Measurements from ENCODE around the gene ADGRA1. TPM values are rescaled to one million over a fixed set of nuclear protein-coding genes. Genes with fewer than 3 reads are reported as not detected.

ADGRA1 gene
- polyA plus RNA-seq, 1 donor = 4.0 TPM

DNA sequence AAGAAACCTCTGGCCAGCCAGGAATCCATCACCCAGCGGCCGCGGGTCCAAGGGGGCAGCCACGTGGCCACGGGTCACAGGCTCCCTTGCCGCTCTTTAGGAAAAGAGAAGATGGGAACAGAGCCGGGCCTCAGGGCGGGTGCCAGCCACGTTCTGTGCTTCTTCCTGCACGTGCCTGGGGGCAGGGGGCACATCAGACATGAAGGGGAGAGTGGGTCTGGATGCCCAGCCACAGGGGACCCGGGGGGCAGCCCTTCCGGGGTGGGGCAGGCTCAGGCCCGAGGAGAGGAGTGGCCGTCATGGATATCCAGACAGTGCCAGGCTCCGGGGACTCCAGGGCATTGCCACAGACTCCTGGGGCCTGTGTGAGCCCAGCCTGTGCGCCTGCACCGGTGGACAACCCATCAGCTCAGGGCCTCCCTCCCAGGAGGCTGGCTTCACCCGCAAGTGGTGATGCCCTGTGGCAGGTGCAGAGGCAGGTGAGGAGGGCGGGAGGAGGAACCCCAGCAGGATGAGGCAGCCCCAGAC is 31.0 kb upstream of the ADGRA1 start:
- DNase-seq = no peak

DNA sequence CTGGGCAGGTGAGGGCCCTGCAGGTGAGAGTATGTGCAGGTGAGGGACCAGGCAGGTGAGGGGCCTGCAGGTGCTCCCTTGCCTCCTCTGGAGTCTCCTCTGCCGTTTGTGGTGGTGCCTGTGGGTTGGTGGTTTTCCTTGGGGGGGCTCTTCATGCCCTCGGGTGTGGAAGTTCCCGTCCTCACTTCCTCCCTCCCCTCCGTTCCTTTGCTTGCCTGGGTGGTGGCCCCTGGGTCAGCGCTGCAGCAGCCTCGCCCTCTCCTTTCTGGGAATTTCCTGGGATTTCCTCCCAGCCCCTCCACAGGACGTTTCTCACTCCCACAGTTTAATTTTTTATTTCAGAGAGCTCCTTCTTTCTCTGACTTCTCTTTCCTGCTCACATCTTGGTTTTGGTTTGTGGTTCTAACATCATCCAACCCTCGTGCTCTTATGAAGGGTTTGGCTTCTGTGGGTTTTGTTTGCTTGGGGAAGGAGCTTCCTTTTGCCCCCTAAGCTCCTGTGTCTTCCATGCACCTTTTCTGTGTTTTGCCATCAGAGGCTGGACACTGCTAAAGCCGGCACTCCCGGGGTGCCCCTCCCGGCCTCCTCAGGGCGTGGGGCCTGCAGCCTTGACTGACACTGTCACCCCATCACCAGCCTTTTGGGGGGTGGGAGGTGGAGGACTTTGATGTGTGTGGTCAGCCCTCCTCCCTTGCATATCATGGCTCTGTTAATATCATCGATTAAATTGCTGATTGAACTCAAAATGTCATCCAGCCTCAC is 29.2 kb upstream of the ADGRA1 start:
- no peak for DNase-seq

DNA sequence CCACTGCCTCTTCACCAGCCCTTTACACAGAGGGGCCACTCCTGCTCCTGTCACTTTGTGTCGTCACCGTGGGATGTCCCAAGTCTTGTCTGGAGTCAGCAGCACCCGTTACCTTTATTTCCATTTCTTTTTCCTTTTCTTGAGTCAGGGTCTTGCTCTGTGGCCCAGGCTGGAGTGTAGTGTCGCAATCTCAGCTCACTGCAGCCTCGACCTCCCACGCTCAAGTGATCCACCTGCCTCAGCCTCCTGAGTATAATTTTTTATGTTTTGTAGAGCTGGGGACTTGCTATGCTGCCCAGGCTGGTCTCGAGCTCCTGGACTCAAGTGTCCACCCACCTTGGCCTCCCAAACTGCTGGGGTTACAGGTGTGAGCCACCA is 28.6 kb upstream of the ADGRA1 start:
- no peak for DNase-seq

- DNase-seq = no peak
Measured at GRCh38 chr10:133059571-133059970, 28.2 kb upstream of the ADGRA1 start.

- no peak for DNase-seq
Measured at GRCh38 chr10:133060022-133060421, 27.7 kb upstream of the ADGRA1 start.

GRCh38 chr10:133060466-133060865 is 27.3 kb upstream of the ADGRA1 start:
- DNase-seq = no peak

GRCh38 chr10:133060881-133061280 is 26.8 kb upstream of the ADGRA1 start:
- DNase-seq = no peak

GRCh38 chr10:133061296-133062038 is 26.3 kb upstream of the ADGRA1 start:
- DNase-seq = no peak

DNA sequence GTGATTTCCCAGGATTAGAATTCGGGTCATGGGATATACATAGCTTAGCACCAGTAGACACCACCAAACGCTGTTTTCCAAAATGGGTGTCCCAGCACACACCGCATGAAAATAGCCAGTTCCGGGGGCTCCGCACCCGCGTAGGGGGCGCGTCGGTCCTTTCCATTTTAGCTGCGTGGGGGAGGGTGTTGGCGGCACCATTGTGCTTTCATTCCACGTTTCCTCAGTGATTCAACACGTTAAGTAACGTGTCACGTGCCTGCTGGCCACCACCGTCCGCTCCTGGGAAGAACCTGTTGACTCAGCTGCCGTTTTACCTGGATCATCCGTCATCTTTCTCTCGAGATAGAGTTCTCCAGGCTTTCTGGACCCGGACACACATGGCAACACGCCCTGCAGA is 25.6 kb upstream of the ADGRA1 start:
- no peak for DNase-seq

- no peak for DNase-seq
Measured at GRCh38 chr10:133062635-133063034, 25.1 kb upstream of the ADGRA1 start.

DNA sequence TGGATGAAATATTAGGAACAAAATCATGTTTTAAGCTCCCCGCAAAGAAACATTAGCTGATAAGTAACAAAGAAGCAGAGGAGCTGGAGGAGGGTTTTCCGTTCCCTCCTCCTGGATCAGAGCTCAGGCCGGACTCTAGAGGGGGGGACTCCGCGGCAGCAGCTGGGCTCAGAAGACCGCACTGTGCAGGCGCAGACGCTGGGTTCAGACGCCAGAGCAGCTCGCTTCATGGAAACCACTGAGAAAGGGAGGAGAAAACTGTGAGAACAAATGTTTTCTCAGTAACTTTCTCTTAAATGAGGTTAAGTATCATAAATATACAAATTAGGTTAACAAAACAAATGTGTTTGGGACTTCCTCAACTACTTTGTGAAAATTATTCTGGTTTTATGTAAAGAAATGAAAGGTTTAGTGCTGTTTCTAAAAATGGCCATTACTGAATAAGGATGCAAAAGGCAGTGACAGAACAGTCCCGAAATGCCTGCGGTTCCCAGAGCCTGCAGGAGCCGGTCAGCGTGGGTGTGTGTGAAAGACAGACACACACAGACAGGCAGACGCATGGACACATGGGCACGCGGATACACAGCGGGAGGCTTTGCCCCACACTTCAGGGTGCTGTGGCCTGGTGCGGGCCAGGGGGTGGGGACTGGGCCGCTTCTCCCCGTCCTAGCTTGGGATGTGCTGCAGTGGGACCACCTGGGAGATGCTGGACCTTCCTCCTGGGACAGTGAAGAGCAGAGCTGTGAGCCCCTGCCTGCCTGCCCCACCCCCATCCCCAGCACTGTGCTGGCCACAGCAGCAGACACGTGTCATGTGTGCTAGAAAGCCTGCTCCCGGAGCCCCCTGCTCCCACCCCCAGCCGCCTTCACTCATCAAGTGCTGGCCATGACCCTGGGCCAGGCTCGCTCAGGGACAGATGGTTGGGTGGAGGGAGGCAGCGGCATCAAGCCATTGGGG is 20.3 kb upstream of the ADGRA1 start:
- peak; percentile 68 for DNase-seq

- DNase-seq = no peak
Measured at GRCh38 chr10:133068111-133069032, 19.4 kb upstream of the ADGRA1 start.

DNA sequence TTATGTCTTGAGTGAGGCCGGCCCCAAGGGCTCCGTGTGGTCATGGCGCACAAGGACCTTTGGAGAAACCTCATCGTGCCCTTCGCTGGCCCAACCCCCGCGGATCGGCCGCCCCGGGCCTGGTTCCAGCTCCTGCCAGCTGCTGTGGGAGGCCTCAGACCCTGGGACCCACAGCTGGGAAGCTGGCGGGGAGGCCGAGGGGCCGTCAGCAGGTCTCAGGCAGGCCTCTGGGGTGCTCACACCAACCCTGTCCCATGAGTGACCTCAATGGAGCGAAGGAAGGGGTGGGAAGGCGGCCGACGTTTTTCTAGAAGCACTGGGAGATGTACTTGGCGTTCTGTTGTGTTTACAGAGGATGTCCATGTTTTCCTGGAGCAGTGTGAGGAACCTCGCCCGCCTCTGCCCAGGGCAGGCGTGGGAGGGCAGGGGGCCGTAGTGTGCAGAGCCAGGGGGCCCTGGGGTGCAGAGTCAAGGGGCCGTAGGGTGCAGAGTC is 18.6 kb upstream of the ADGRA1 start:
- no peak for DNase-seq

DNA sequence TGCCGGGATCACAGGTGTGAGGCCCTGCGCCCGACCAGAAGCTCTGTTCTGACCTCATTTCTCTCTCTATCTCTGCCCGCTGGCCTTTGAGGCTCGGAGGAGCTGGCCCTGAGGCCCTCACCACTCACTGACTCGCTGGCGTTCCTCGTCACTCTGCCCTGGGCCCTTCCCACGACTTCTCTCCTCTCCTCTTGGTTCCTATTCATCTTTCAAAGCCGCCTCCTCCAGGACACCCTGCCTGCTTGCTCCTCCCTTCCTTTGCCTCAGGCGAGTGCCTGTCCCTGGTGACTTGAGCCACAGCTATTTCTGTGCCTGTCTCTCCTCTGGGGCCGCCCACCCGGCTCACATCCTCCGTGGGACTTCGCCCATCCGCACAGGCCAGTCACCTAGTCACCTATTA is 17.3 kb upstream of the ADGRA1 start:
- no peak for DNase-seq

- DNase-seq = no peak
Measured at GRCh38 chr10:133070810-133071209, 16.9 kb upstream of the ADGRA1 start.

DNA sequence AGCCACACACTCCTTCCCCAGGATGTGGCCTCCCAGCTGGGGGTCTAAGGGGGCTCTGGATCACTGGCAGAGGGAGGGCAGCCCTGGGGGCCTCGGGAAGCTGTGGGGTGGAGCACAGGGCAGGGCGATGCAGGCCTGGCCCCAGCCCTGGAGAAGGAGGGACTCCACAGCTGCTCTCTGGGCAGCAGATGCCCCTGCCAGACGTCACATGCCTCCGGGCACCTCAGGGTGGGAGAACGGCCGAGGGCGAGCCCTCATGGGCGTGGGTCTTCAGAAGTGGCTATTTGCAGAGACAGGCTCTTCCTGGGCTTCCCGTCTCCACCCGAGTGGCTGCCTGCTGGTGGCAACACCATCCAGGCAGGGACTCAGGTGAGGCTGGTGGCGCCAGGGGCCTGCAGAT is 16.0 kb upstream of the ADGRA1 start:
- DNase-seq = no peak

- DNase-seq = peak; percentile 43
Measured at GRCh38 chr10:133072196-133072595, 15.5 kb upstream of the ADGRA1 start.

- no peak for DNase-seq
Measured at GRCh38 chr10:133072720-133073390, 14.9 kb upstream of the ADGRA1 start.

- DNase-seq = no peak
Measured at GRCh38 chr10:133075346-133076137, 12.2 kb upstream of the ADGRA1 start.

All from hindlimb muscle (tissue), 1 donor.